Astrocyte of the hippocampus (primary cell): ENCODE measurements around the gene ZNF638.
"Not testable (repeated sequence)": the region's sequence is repeated elsewhere in the genome, so short reads cannot be mapped to it uniquely, and the experiment has no call there.

ENCODE experiments used
- DNase-seq: peaks from one replicate; pipeline ENCODE4 v3.0.0; 2011; ENCODE audit warnings: low read depth, low spot score

The ZNF638 gene, protein sequence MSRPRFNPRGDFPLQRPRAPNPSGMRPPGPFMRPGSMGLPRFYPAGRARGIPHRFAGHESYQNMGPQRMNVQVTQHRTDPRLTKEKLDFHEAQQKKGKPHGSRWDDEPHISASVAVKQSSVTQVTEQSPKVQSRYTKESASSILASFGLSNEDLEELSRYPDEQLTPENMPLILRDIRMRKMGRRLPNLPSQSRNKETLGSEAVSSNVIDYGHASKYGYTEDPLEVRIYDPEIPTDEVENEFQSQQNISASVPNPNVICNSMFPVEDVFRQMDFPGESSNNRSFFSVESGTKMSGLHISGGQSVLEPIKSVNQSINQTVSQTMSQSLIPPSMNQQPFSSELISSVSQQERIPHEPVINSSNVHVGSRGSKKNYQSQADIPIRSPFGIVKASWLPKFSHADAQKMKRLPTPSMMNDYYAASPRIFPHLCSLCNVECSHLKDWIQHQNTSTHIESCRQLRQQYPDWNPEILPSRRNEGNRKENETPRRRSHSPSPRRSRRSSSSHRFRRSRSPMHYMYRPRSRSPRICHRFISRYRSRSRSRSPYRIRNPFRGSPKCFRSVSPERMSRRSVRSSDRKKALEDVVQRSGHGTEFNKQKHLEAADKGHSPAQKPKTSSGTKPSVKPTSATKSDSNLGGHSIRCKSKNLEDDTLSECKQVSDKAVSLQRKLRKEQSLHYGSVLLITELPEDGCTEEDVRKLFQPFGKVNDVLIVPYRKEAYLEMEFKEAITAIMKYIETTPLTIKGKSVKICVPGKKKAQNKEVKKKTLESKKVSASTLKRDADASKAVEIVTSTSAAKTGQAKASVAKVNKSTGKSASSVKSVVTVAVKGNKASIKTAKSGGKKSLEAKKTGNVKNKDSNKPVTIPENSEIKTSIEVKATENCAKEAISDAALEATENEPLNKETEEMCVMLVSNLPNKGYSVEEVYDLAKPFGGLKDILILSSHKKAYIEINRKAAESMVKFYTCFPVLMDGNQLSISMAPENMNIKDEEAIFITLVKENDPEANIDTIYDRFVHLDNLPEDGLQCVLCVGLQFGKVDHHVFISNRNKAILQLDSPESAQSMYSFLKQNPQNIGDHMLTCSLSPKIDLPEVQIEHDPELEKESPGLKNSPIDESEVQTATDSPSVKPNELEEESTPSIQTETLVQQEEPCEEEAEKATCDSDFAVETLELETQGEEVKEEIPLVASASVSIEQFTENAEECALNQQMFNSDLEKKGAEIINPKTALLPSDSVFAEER (N-terminal part only)

DNA sequence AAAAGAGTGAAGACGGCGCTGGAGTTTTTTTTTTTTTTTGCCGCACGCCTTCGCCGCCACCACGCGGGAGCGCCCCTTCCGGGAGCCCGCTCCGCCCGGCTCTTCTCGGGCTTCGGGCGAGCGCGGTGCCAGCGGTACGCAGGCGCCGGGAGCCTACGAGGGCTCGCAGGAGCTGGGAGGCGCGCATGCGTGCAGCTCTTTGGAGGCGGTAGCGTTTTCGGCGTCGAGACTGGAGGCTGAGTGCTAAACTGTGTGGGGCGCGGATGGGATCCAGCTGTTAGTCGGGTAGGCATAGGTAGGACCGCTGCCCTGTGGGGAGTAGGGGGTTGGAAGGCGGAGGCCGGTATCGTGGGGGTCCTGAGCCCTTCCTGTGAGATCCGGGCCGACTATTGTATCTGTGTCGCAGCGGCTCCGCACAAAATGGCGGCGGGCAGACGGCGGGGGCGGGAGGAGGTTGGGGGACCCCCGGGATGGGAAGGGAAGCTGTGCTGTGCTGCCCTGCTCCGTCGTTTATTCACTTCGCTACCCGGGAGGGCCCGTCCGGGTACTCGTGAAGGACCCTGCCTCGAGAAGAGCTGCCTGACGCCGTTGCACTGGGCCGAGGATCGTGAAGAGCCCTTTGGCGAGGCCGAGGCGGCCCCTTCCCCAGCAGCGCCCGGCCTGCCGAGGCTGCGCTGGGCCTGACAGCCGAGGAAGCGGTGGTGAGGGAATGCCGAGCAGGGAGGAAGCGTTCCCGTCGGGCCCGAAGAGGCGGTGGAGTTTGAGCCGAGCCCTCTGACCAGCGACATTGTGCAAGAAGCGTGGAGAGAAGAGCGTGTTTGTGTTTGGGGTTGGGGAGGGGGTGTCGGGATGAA is at the start of gene ZNF638:
Gene ZNF638 (plus strand): TSS at position 202 of the 854 bp plus-strand sequence. CDS start 17,173 bp downstream, outside the sequence.
- peak; percentile 98 for DNase-seq

DNA sequence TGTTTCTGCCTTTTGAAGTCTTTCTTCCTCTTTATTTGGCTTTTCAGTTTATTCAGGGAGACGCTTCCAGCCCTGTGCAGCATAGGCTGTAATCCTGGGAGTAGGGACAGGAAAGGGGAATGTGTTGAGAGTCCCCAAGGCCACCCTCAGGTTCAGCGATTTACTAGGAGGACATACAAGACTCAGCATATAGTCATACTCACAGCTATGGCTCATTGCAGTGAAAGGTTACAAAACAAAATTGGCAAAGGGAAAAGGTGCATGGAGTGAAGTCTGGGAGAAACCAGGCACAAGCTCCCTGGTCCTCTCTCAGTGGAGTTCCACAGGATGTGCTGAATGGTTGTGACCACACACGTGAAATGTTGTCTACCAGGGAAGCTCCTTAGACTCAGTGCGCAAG is 49.6 kb upstream of the ZNF638 start:
- DNase-seq, result no peak

DNA sequence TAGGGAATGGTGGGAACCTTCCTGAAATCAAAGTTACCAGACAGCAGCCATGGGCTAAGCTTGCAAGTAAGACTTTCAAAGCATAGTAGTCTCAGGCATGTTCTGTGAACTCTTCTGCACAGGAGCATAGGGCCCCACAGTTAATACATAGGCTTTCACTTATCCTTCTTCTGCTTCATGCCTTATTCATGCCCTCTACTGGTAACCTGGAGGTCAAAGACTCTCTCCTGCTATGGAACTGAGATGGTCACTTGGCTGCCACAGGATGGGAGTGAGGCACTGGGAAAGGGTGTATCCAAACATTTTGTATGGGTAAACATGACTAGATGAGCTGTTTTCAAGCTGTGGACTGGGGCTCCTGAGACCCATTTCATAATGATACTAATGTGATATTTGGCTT is 49.1 kb upstream of the ZNF638 start:
- DNase-seq, result no peak

DNA sequence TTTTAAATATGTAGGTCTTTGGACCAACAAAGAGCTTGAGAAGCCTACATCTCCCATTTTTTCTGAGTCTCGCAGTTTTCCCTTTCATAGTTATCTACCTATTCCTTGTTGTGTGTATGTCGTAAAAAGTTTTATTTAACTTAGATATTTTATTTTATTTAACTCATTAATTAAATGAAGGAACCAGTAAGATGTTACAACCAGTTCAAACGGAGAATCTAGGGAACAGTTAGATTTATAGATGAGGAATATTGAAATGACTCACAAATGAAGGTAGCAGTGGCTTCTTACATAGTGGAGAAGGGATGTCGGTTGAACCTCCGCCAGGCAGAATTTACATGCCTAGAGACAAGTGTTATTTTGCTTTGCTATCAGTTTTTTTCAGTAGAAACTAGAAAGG is 48.5 kb upstream of the ZNF638 start:
- no peak for DNase-seq

DNA sequence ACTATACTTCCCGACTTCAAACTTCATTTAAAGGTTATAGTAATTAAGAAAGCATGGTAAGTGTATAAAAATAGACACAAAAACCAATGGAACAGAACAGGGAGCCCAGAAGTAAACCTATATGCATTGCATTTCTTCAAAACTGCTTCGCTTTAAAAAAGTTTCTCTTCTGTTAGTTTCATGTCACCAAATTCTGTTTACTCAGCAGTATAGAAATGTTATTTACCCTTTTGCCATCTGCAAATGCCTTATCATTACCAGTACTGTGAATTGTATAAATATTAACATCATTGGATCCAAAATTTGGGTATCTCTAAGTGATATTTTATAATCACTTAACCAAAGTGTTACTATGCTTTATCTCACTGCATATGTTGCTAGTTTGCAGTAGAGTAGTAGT is 45.9 kb upstream of the ZNF638 start:
- no peak for DNase-seq

DNA sequence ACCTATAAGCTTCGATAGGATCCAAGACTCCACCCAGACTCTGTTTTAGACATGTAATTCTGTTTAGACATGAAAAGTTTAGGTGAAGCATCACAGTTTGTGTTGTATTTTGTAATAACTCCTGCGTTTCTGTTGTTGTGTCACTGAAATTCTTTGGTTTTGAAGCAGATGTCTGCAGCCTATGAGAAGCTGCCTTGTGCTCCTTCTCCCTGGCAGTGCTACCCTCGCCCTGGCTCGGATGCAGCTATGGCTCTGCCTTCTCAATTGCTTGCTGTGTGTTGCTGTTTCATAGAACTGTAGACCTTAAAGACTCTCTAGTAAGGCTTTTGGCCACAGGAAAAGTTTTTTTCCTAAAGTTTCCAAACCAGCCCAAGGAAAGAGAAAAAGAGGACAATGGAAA is 40.2 kb upstream of the ZNF638 start:
- DNase-seq, result no peak

DNA sequence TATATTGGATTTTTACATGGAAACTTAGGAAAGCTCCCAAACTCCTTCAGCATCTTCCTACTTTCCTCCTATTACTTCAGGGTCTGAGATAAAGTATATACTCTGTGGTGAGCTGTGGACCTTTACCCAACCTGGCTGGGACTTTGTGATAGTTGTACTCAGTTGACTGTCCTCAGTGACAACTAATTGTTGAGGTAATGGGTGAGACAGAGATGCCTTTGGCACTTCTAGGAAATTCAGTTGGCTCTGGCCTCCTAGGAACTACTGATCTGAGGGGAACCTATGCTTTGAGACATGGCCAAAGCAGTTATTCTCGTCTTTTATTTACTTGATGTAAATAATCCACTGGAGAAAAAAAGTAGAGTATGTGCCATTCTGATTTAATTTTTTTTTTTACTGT is 39.4 kb upstream of the ZNF638 start:
- DNase-seq, result no peak

DNA sequence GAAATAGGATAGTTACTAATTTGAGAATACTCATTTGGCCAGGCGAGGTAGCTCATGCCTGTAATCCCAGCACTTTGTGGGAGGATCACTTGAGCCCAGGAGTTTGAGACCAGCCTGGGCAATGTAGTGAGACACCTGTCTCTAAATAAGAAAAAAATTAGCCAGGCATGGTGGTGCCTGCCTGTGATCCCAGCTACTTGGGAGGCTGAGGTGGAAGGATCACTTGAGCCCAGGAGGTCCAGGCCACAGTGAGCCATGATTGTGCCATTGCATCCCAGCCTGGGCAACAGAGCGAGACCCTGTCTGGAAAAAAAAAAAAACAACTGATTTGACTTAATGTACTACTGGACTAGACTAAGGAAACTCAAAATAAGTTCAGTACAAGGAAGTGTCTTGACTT is 32.7 kb upstream of the ZNF638 start:
- DNase-seq, result no peak

DNA sequence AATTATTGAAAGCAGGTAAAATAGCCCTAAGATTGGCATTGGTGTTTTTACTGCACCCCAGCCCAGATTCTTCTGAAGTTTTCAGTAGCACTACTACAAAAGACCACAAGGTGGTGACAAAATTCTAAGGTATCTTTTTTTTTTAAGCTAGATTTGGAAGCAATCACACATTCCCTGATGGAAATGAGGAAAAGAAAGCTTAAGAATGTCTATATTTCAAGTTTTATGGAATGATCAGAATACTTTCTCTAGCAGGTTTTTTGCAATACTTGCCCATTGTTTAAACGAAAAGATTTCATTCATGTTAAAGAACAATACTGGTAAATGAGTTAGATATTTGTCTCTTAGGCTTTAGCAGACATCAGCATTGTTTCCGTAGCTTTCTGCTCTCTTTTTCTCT is 32.1 kb upstream of the ZNF638 start:
- DNase-seq, result peak; percentile 56

DNA sequence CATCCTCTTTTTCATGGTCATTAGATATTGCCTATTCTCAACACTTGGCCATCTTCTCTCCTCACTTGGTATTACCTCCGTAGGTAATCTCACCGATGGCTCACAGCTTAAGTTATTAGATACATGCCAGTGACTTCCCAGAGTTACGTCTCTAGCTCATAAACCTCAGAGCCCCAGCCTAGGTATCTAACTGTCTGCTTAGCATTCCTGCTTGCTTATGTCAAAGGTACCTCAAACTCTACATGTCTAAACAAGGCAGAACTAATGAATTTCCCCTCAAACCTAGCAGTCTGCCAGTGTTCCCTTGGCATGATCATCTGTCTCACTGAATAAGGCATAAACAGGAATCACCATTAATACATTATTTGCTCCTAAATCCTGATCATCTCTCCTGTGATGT is 27.7 kb upstream of the ZNF638 start:
- no peak for DNase-seq

DNA sequence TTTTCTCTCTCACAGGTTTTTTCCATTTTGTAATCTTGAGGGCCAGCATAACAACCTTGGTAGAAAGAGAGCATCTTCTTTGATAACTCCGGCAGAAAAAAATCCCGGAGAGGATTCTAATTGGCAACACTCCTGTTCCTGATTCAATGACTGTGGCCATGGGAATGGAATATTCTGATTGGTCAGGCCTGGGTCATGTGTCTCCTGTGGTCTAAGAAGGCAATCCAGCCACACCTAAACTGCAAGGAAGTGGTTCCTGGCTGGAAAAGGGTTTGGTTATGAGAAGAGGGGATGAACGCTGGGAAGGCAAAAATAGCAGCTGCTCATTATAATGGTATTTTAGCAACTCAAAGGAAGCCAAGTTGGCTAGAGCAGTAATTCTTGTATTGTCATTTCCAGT is 24.8 kb upstream of the ZNF638 start:
- peak; percentile 39 for DNase-seq

DNA sequence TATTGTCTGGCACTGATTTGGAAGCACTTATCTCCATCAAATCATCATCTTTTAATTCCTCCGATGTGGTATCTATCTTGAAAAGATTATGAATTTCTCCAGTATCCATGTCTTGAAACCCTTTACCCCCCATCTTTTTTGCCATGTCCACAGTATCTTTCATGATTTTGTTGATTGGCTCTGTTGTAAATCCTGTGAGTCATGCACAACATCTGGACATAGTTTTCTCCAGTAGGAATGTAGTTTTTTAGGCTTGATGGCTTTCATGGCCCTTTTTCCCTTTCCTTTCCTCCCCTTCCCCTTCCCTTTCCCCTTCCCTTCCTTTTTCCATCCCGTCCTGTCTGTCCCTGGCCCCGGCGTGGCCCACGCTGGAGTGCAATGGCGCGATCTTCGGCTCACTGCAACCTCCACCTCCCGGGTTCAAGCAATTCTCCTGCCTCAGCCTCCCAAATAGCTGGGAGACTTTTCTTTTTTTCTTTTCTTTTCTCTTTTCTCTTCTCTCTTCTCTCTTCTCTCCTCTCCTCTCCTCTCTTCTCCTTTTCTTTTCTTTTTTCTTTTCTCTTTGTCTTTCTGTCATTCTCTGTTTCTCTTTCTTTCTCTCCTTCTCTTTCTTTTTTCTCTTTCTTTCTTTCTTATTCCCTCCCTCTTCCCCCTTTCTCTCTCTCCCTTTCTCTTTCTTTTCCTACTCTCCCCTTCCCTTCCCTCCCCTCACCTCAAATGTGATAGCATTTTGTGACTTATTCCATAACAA is 18.4 kb upstream of the ZNF638 start:
- DNase-seq, result no peak

DNA sequence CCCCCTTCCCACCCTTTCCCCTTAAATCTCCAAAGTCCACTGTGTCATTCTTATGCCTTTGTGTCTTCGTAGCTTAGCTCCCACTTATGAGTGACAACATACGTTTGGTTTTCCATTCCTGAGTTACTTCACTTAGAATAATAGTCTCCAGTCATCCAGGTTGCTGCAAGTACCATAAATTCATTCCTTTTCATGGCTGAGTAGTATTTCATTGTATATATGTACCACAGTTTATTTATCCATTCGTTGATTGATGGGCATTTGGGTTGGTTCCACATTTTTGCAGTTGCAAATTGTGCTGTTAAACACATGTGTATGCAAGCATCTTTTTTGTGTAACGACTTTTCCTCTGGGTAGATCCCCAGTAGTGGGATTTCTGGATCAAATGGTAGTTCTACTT is 14.5 kb upstream of the ZNF638 start:
- DNase-seq, result no peak

DNA sequence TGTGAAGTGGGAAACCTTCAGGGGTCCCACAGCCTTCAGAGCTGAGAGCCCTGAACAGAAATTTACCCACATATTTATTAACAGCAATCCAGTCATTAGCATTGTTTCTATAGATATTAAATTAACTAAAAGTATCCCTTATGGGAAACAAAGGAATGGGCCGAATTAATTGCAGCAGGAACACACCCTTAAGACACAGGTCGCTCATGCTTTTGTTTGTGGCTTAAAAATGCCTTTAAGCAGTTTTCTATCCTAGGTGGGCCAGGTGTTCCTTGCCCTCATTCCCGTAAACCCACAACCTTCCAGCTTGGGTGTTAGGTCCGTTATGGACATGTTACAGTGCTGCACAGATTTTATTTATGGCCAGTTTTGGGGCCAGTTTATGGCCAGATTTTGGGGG is 13.7 kb upstream of the ZNF638 start:
- DNase-seq, result not testable (repeated sequence)

DNA sequence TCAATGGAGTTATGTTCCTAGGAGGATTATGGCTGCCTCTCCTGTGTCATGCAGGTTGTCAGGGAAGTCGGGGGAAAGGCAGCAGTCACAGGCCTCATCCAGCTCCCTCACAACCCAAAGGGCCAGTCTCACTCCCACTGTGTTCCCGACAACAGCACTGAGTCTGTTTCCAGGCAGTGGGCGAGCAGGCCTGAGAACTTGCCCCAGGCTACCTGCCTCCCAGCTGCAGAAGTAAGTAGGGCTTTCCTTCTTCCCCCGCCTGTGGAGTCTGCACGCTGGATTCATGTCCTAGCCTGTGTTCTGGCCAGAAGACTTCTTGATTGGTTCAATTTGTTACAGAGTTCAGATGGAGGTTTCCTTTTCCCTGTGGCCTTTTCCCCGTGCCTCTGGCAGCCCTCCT is 8.2 kb upstream of the ZNF638 start:
- no peak for DNase-seq

DNA sequence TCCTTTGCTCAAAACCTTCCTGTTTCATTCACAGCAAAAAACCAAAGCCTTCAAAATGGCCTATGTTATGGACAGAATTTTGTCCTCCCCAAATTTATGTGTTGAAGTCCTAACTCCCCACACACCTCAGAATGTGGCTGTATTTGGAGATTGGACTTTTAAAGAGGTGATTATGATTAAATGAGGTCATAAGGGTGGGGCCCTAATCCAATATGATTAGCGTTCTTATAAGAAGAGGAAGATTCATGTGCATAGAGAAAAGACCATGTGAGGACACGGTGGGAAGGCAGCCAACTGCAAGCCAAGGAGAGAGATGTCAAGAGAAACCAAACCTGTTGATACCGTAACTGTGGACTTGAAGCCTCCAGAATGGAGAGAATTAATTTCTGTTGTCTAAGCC is 4.6 kb upstream of the ZNF638 start:
- no peak for DNase-seq

DNA sequence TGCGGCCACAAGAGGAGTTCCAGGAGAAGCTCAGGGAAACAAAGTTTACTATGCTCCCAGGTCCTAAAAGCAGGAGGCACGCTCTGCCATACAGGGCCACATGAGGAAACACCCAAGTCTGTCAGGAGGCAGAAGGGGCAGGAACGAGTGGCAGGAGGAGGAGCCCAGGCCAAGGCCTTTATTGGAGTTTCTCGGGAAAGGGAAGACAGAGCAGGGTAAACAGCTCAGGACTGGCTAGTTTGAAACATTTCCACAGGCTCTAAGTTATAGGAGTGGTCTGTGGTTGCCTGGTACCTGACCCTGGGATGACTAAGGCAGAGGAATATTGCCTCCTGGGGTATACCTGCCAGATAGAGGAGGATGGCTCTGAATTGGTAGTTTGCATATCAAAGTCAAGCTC is 3.7 kb upstream of the ZNF638 start:
- DNase-seq, result no peak

DNA sequence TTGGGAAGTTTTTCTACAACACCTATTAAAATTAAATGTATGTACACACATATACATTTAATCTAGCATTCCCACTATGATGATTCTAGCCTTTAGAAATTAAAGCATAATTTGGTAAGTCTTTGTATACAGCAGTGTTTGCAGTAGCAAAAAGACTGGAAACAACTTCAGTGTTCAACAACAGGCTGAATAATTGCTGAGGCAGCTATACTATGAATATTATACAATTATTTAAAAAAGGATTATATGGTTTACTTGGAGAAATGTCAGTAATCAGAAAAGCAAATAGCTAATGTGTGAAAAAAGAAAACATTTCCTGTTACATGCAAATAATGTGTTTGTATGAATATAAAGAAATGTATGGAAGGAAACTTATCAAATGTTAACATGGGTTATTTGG is 1.4 kb upstream of the ZNF638 start:
- no peak for DNase-seq

DNA sequence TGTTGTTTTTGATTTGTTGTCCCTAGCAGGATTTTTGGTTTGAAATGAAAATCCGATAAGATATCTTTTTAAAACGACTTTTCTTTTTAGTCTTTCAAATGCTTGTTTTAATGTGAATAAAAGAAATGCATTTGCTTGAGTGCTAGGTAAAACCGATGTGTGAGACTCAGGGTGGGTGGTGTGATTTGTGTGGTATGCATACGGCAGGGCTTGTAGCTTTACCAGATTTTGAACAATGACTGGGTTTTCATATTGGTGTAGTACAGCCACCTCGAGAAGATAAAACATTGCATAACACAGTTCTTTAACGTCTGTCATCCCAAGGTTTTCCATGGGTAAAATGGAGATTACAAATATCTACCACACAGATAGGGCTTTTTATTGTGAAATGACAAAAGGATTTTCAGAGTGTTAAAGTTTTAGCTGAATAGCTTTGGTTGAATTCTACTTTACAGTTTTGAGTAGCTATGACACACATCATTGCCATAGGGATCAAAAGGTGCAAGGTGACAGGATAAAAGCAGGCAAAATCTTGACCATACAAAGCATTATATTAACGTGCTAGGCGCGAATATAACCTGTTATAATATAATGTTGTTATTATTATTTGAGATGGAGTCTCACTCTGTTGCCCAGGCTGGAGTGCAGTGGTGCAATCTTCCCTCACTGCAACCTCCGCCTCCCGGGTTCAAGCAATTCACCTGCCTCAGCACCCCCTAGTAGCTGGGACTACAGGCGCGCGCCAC is 824 bp upstream of the ZNF638 start:
- DNase-seq, result no peak

DNA sequence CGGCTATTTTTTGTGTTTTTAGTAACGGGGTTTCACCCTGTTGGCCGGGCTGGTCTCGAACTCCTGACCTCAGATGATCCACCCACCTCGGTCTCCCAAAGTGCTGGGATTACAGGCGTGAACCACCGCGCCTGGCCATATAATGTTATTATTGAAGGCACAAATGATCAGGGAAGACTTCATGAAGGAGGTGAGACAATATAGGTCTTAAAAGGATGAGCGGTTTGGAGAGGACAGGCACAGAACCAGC is 326 bp upstream of the ZNF638 start:
- DNase-seq, result not testable (repeated sequence)
